ENCODE measurements around the gene SNRPB2.

SNRPB2 gene

GRCh38 chr20:16732506-16733152 is 2.8 kb downstream of the SNRPB2 start:
- DNase-seq (ENCODE audit: low read depth in 3 of 3): no peak

GRCh38 chr20:16740365-16741072 is 10.7 kb downstream of the SNRPB2 start:
- no peak for DNase-seq (ENCODE audit: low read depth in 3 of 3)

DNA sequence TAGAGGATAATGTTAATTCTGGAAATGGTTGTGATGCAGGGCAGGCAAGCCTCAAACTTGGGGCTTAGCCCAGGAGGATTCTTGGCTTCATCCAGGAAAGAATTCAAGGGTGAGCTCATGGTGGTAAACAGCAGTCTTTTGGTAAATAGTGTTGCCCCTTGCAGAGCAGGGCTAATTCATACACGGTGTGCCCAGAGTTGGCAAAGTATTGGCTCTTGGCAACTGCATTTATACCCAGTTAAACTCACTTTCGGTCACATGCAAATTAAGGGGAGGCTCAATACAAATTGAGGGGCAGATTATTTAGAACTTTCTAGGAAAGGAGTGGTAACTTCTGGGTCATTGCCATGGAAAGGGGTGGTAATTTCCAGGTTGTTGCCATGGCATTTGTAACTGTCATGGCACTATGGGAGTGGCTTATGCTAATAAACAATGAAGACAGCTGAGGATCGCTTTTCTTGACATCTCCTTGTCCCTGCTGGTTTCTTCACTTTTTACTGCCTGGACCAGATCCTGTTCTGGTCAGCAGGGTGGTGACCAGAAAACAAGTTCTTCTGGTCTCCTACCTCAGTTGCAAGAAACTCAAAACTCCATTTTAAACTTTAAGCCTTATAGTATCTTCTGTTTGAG is 14.5 kb downstream of the SNRPB2 start:
- DNase-seq (ENCODE audit: low read depth in 3 of 3): no peak

DNA sequence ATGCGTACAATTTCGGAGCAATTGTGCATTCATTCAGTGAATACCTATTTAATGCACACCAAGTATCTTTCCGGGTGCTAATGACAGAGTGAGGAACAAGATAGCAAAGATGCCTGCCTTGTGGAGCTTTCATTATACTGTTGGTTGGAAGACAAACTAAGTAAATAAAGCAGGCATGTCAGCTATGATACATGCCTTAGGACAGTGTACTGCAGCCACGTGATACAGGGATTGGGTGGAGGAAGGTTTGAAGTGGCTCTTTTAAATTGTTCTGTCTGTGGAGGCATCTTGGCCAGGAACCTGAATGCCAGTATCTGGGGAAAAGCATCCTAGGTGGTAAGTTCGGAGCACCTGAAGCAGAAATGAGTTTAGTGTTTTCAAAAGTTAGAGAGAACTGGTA is 15.4 kb downstream of the SNRPB2 start:
- DNase-seq (ENCODE audit: low read depth in 3 of 3): no peak

- no peak for DNase-seq (ENCODE audit: low read depth in 3 of 3)
These were observed 17.5 kb downstream of the SNRPB2 start for GRCh38 chr20:16747291-16747811.

- DNase-seq (ENCODE audit: low read depth in 3 of 3): no peak
These were observed 18.6 kb downstream of the SNRPB2 start, which contains the start of gene OTOR for GRCh38 chr20:16748308-16748900. Gene OTOR (plus strand): TSS chr20:16748358. CDS start chr20:16748402, 44 bp downstream.

DNA sequence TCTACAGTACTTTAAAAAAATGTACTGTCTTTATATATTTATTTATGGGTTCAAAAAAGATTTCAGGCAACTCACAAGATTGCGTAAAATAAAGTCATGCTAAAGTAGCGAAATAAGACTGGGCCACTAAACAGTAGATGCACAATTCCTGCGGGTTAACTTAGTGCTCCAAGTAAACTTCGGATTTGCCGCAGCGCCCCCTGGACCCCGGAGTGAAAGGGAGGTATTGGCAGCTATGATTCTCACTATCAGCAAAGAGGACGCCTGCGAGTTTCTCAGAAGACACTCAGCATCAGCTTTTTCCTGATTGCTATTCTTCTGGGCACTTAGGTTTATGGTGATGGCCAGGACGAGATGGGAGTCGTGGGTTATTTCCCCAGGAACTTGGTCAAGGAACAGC is 19.7 kb downstream of the SNRPB2 start:
- DNase-seq (ENCODE audit: low read depth in 3 of 3): no peak

DNA sequence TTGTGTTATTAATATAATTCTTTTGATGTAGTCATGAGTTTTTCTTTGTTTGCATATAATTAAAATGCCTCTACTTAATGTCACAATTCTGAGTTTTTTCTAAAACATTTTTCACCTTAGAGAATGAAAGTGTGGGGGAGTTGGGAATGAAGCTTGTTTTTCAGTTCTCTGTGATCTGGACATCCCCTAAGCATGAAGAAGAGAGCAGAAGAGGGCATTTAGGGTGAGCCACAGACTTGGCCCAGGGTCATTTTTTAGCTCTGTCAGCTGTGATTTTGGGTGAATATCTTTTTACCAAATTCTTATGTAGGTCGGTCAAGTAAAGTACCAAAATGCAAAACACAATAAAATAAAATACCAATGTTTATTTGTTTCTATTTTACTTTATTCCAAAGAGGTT is 22.3 kb downstream of the SNRPB2 start:
- DNase-seq (ENCODE audit: low read depth in 3 of 3): no peak

GRCh38 chr20:16752901-16753300 is 23.1 kb downstream of the SNRPB2 start:
- DNase-seq (ENCODE audit: low read depth in 3 of 3): no peak

DNA sequence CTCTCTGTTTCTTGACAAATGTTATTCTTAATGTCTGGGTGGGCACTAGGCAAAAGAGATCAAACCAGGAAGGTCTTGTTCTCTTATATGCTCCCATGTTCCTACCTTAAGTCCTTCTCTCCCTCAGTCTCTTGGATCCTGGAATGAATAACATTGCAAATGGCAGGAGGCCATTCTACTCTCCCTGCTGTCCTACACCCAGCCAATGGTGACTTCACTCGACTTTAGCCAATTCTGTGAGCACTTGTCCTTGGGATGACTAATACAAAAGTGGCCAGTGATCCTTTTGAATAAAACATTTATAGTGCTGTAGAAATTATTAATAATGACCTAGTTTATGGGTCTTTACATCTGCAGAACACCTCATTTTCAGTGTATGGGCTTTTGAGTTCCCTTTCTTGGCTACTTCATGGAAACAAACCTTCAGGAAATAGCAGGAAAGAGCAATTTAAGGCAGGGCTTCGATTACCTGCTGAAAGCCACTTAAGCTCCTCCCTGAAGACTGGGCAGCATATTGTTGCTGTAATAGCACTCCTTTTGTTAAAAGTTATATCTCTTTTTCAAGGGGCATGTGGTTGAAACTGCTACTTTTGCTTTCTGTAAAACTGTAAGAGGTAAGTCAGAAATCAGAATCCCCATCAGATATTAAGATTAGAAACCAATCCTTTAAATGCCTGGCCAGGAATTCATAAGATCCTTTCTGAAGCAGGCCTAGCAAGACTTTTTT is 28.8 kb downstream of the SNRPB2 start:
- no peak for DNase-seq (ENCODE audit: low read depth in 3 of 3)

GRCh38 chr20:16759181-16759563 is 29.3 kb downstream of the SNRPB2 start:
- no peak for DNase-seq (ENCODE audit: low read depth in 3 of 3)

DNA sequence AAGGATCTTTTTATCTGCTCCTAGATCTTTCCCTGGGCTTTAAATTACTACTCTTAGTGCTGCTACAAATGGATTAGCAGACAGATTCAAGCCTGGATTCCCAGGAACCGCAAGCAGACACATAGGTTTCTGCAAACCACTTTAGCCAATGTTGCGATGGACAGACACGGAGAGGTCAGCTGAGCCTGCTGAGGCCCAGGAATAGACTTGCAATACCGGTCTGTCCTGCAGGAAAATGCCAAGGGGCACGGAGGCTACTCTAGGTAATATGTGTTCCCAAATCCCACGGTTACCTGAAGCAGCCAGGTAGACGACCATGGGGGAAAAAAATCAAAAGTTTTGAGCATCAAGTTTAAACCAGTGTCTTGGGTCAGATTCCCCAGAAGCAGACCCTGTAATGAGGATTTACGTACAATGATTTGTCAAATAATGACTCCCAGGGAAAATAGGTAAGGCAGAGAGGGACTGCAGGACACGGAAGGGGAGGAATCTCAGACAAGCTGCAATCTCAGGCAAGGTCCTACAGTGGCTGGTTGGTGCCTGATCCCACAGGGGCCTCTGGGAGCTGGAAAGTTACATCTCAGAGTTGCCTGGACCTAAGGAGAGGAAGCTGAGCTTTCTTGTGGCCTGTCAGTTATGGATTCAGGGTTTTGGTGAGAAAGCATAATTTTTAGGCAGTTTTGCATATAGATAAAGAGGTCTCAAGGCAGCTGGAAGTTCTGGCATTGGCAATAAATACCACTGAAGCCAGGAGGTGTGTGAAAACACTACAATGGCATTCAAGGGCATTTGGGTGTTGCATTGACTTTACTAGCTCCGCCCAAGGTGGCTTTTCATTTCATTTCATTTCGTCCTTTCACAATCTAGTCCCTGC is 30.8 kb downstream of the SNRPB2 start:
- no peak for DNase-seq (ENCODE audit: low read depth in 3 of 3)

- DNase-seq (ENCODE audit: low read depth in 3 of 3): peak; percentile 1 to 14 (median 9)
These were observed 31.5 kb downstream of the SNRPB2 start for GRCh38 chr20:16761305-16761829.

- no peak for DNase-seq (ENCODE audit: low read depth in 3 of 3)
These were observed 34.7 kb downstream of the SNRPB2 start for GRCh38 chr20:16764560-16764959.

GRCh38 chr20:16771213-16771612 is 41.4 kb downstream of the SNRPB2 start:
- DNase-seq (ENCODE audit: low read depth in 3 of 3): no peak

DNA sequence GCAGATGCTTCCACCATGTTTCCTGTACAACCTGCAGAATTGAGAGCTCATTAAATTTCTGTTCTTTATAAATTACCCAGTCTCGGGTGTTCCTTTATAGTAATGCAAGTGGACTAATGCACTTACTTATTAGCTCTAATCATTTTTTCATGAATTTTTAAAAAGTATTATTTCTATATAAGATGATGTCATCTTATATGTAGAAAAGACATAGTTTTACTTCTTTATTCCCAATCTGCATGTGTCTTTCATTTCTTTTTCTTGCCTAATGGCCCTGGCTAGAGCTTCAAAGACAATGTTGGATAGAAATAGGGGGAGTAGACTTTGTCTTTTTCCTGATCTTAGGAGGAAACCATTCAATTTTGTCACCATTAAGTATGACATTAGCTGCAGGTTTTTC is 46.1 kb downstream of the SNRPB2 start:
- no peak for DNase-seq (ENCODE audit: low read depth in 3 of 3)

GRCh38 chr20:16777126-16777525 is 47.3 kb downstream of the SNRPB2 start:
- no peak for DNase-seq (ENCODE audit: low read depth in 3 of 3)

DNA sequence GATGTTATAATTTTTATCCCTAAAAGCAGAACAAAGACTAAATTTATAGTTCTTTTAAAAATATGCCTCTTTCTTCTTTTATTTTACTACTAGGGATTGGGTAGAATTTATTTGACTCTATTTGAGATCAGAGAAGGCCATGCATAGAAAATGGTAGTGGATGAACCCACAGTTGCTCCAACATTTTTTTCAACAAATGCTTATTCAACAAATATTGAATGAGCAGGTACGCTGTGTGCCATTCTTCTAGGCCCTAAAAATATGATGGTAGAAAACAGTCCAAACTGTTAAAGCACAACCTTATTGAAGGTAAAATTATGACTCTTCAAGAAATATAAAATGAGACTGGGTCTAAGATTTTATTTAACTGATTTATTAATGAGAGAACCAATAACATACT is 48.3 kb downstream of the SNRPB2 start:
- DNase-seq (ENCODE audit: low read depth in 3 of 3): no peak

DNA sequence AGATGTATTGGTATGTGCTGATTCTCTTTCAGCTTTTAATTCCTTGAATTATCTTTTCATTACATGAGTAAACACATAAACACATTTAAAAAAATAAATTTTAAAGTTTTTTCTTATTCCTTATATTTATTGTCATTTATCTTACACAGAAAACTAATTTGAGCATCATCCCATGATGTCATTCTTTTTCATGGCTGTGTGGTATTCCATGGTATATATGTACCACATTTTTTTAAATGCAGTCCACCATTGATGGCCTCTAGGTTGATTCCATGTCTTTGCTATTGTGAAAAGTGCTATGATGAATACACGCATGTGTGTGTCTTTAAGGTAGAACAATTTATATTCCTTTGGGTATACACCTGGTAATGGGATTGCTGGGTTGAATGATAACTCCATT is 51.7 kb downstream of the SNRPB2 start:
- DNase-seq (ENCODE audit: low read depth in 3 of 3): no peak

GRCh38 chr20:16785226-16785625 is 55.4 kb downstream of the SNRPB2 start:
- DNase-seq (ENCODE audit: low read depth in 3 of 3): no peak

Data from stimulated activated CD4-positive, alpha-beta T cell treated with anti-CD3 and anti-CD28 coated beads, TNF-alpha, amount 100 ng/mL, for 24 hours (primary cell).